ENCODE results near the gene BCL11A. TPM values are rescaled to one million over a fixed set of nuclear protein-coding genes. Genes with fewer than 3 reads are reported as not detected.

Gene BCL11A
- total RNA-seq, 1 experiment from 2014 or later = 91.4 TPM

- no CpG with 5 or more reads among the region's 5 CpGs for WGBS (ENCODE audit: extremely low coverage, insufficient read length, low lambda C conversion rate)
- Histone ChIP-seq H2BK12ac (ENCODE audit: insufficient read length, low read depth, low read length) (no peak overlapping the region), H2AFZ (ENCODE audit: low read length) (no peak overlapping the region), H2BK120ac (ENCODE audit: low read depth, low read length, poor library complexity, severe bottlenecking) (no peak overlapping the region), H3K27ac (ENCODE audit: insufficient read length, low read depth, low read length) (no peak overlapping the region), H3K23me2 (ENCODE audit: insufficient read length, low read depth, low read length, poor library complexity, severe bottlenecking) (peaks cover 4% of the 10 kb centered on the region), H3T11ph (ENCODE audit: low read length) (no peak overlapping the region), H4K5ac (ENCODE audit: insufficient read length, low read depth, low read length) (no peak overlapping the region), H4K8ac (replicated peaks; ENCODE audit: insufficient read length, low read depth, low read length) (no peak overlapping the region), H3K9ac (ENCODE audit: extremely low read depth, insufficient read length, low read length) (no peak overlapping the region), H3K4ac (ENCODE audit: low read depth, low read length) (no peak overlapping the region), H3K9me3 (ENCODE audit: control insufficient read depth, low read depth, low read length) (no peaks in the 10 kb centered on the region), H3K23ac (ENCODE audit: insufficient read length, low read depth, low read length) (no peak overlapping the region), H4K20me1 (ENCODE audit: control insufficient read depth, insufficient read depth, insufficient read length) (no peaks in the 10 kb centered on the region), H3K4me1 (ENCODE audit: insufficient read depth, low read length) (no peaks in the 10 kb centered on the region), H2BK5ac (ENCODE audit: insufficient read length, low read length) (no peak overlapping the region), H3K27me3 (ENCODE audit: insufficient read depth, low read length) (no peaks in the 10 kb centered on the region; the same call in 1 of the 2 replicates), H3K79me2 (ENCODE audit: insufficient read depth, low read length) (no peaks in the 10 kb centered on the region), H4K91ac (ENCODE audit: insufficient read length, low read depth, low read length) (no peak overlapping the region), H3K4me2 (ENCODE audit: insufficient read depth, insufficient read length, low read length) (no peak overlapping the region), H3K18ac (ENCODE audit: insufficient read length, low read depth, low read length) (no peak overlapping the region), H2AK5ac (ENCODE audit: insufficient read length, low read length) (no peak overlapping the region), H3K14ac (ENCODE audit: insufficient read depth, low read length) (no peak overlapping the region), H2BK20ac (ENCODE audit: low read depth, low read length, poor library complexity, severe bottlenecking) (no peak overlapping the region), H3K56ac (ENCODE audit: insufficient read length, low read depth, low read length) (no peak overlapping the region), H3K79me1 (ENCODE audit: insufficient read depth, low read depth, low read length, poor library complexity, severe bottlenecking) (no peaks in the 10 kb centered on the region), H2BK15ac (ENCODE audit: low read depth, low read length) (no peak overlapping the region)
- Mint-ChIP-seq H3K4me1 (no peaks in the 10 kb centered on the region; a peak in 1 of 4 replicates), H3K9me3 (no peaks in the 10 kb centered on the region), H3K27ac (no peak overlapping the region), H3K27me3 (ENCODE audit: low read depth) (peaks cover 60% of the 10 kb centered on the region), H3K36me3 (ENCODE audit: insufficient read depth in 1 of 3, low read depth in 3 of 3) (no peaks in the 10 kb centered on the region; a peak in 1 of 7 replicates), H3K4me3 (no peak overlapping the region)
- no peak for DNase-seq
- no peak for TF ChIP-seq CTCF (conservative IDR thresholded peaks at IDR 0.05)
These were observed 30.1 kb upstream of the BCL11A start for GRCh38 chr2:60583604-60584003.
